Natural killer cell treated with Interleukin-12 subunit alpha and Interleukin-12 subunit beta and Interleukin-15 and Interleukin-18, amount 100 ng/mL, for 72 hours (primary cell): ENCODE results near the gene CDK2AP2. TPM values are rescaled to one million over a fixed set of nuclear protein-coding genes. Genes with fewer than 3 reads are reported as not detected.
A peak's percentile ranks its signal among the peaks of the same experiment; 100 is the strongest.
"Not testable (repeated sequence)": the region's sequence is repeated elsewhere in the genome, so short reads cannot be mapped to it uniquely, and the experiment has no call there.

ENCODE experiments used
- ATAC-seq, 2 donors: fragments of 150-1000 bp; cut with Tn5 transposase in 1 of 2; sonication (Bioruptor Pico), chemical (Tn5 transposase) in 1 of 2; 2 replicates each; pipeline ENCODE4 v1.10.0; 2021
- DNase-seq: peaks from one replicate; pipeline ENCODE4 v3.0.0; 2022; ENCODE audit warnings: low spot score
- H3K27ac Mint-ChIP-seq, 2 donors: 1 replicate in 1 of 2; 2 replicates in 1 of 2; pipeline ENCODE4 v1.8.0; 2022; ENCODE audit warnings: mixed read lengths in 2 of 2, mild to moderate bottlenecking in 1 of 2, moderate library complexity in 1 of 2
- H3K27me3 Mint-ChIP-seq, 2 donors: 1 replicate in 1 of 2; 2 replicates in 1 of 2; pipeline ENCODE4 v1.8.0; 2022; ENCODE audit warnings: mixed read lengths in 2 of 2
- H3K36me3 Mint-ChIP-seq: one replicate; pipeline ENCODE4 v1.8.0; 2022; ENCODE audit warnings: mixed read lengths
- H3K4me1 Mint-ChIP-seq, 2 donors: 1 replicate in 1 of 2; 2 replicates in 1 of 2; pipeline ENCODE4 v1.8.0; 2022; ENCODE audit warnings: low read depth in 2 of 2, mixed read lengths in 2 of 2, mild to moderate bottlenecking in 1 of 2
- H3K4me3 Mint-ChIP-seq: one replicate; pipeline ENCODE4 v1.8.0; 2022; ENCODE audit warnings: mixed read lengths
- H3K9me3 Mint-ChIP-seq: 2 replicates; pipeline ENCODE4 v1.8.0; 2022; ENCODE audit warnings: mixed read lengths
- total RNA-seq, 2 donors: library from RNA; stranded (reverse); gene quantifications; one replicate each; pipeline ENCODE4 v1.2.3, GENCODE V29; 2022

The CDK2AP2 gene
- total RNA-seq, 2 donors from 2014 or later = 92.6 to 103 TPM

DNA sequence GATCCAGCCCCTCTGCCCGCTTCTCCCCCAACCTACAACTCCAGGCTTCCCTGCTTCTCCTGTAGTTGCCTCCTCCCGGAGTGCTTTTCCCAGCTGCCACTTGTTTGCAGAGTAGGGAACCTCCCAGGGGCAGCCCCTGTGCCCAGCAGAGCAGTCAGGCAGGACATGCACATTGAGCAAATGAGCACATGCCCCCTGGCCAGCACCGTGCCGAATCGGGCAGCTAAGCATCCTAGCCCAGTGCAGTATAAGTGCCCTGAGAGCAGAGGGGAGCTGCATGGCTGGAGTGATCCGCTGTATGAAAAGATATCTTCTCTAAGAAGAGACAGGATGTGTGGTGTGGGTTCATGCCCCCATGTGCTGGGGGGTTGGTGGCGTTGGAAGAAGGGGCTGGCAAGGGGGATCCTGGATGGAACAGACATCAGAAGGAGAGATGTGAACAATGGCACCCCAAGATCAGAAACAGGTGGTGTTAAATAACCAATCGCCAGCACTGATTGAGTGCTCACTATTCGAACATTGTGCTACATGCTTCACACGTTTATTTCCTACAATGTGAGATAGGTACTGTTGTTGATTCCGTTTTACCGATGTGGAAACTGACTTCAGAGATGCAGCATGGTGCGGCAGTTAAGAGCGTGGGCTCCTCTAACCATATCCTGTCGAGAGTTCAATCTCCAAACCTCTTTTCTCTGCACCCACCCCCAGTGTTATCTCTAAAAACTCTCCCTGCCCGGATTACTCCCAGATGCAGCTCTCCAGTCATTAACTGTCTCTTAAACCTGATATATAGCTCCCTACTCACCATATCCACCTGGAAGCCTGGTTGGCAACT is 23.9 kb downstream of the CDK2AP2 start:
- Mint-ChIP-seq H3K9me3 (no peaks in the 10 kb centered on the region), H3K27me3 (no peaks in the 10 kb centered on the region), H3K4me3 (peak overlapping the region; percentile 96)

DNA sequence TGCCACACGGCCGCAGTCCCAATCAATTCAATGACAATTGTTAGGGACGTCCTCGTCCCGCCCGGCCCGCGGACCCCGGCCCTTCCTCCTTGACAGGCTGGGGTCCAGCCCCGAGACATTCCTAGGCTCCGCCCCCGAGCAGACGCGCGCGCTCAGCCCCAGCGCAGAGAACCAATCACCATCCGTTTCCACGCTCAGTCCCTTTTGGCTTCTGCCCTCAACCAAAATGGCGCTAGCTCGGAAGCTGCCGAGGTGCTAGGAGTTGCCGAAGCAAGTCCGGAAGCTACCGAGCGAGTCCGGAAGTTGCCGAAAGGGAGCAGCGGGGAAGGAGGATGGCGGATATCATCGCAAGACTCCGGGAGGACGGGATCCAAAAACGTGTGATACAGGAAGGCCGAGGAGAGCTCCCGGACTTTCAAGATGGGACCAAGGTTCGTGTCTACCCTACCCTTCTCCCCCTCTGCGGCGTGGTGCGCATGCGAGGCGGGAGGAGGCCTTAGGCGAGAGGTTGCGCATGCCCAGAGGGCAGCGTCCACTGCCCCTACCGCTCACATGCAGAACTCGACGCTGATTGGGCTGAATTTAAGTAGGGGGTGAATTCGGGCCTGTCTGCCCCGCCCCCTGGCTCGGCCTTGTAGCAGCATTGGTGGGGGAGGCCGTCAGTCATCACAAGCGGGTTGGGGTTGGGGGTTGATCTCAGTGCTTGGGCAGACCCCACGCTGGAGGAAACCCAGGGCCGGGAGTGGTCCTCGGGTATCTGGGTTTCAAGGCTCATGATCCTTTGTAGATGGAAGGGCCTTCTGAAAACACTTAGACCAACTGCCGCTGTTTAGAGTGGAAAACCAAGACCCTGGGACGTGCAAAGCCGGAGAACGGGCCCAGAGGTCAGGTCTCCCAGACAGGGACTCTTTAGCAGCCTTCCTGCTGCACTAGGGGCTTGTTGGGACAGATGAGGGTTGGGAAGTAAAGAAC is 24.8 kb downstream of the CDK2AP2 start, which contains the start of gene AIP:
AIP (plus strand) TSS at position 200 of the 972 bp plus-strand sequence; CDS start at position 333, 133 bp downstream.
- peaks cover 7% of the 10 kb centered on the region for H3K36me3 Mint-ChIP-seq

More for the DNA sequence above, 23.9 kb downstream of the CDK2AP2 start:
- DNase-seq (peak; percentile 58), ATAC-seq (peak in 1 of 2 donors; percentile 18)
- Mint-ChIP-seq H3K4me1 (peaks cover 57 to 58% of the 10 kb centered on the region in 2 donors), H3K36me3 (peaks cover 7% of the 10 kb centered on the region), H3K27ac (peak overlapping the region; percentile 94 to 96)

DNA sequence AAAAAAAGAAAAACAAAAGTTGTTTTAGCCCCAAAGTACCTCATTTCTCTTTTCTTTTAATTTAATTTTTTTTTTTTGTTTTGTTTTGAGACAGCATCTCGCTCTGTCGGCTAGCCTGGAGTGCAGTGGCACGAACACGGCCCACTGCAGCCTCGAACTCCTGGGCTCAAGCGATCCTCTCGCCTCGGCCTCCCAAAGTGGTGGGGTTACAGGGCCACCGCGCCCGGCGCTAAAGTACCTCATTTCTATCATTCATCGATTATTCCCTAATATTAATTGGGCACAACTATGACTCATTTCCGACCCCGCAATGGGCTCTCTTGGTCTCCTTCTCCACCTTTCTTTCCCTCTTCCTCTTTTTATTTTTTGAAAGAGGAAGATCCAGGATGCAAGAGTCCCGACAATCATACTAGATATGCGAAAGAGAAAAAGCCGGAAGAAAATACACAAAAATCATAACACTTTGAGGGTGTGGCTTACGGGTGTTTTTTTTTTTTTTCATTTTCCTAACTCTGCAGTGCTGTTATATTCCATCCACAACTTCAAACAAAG is 25.6 kb downstream of the CDK2AP2 start:
- no peaks in the 10 kb centered on the region for H3K9me3 Mint-ChIP-seq
- H3K4me1 Mint-ChIP-seq = peaks cover 42 to 45% of the 10 kb centered on the region in 2 donors
- H3K27me3 Mint-ChIP-seq = no peaks in the 10 kb centered on the region
- H3K4me3 Mint-ChIP-seq = peak overlapping the region; percentile 96
- peaks cover 1% of the 10 kb centered on the region for H3K36me3 Mint-ChIP-seq
- ATAC-seq (no peak), DNase-seq (peak; percentile 28)
- peak overlapping the region; percentile 94 to 96 for H3K27ac Mint-ChIP-seq

More for the DNA sequence above, 24.8 kb downstream of the CDK2AP2 start, which contains the start of gene AIP:
- ATAC-seq (peak; percentile 86 to 97), DNase-seq (peak; percentile 97)
- H3K4me3 Mint-ChIP-seq = peak within 1 kb of the TSS; percentile 96
- no peaks in the 10 kb centered on the region for H3K9me3 Mint-ChIP-seq
- peak within 1 kb of the TSS; percentile 94 to 96 for H3K27ac Mint-ChIP-seq
- H3K4me1 Mint-ChIP-seq = peaks cover 50 to 53% of the 10 kb centered on the region in 2 donors
- no peaks in the 10 kb centered on the region for H3K27me3 Mint-ChIP-seq

DNA sequence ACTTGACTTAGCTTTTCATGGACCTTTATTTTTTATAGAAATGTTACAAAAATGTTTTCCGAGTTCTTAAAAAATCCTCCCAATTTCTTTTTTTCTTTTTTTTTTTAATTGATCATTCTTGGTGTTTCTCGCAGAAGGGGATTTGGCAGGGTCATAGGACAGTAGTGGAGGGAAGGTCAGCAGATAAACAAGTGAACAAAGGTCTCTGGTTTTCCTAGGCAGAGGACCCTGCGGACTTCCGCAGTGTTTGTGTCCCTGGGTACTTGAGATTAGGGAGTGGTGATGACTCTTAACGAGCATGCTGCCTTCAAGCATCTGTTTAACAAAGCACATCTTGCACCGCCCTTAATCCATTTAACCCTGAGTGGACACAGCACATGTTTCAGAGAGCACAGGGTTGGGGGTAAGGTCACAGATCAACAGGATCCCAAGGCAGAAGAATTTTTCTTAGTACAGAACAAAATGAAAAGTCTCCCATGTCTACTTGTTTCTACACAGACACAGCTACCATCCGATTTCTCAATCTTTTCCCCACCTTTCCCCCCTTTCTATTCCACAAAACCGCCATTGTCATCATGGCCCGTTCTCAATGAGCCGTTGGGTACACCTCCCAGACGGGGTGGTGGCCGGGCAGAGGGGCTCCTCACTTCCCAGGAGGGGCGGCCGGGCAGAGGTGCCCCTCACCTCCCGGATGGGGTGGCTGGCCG is 30.5 kb downstream of the CDK2AP2 start:
- H3K27ac Mint-ChIP-seq, H3K4me3 Mint-ChIP-seq, H3K36me3 Mint-ChIP-seq, H3K4me1 Mint-ChIP-seq, DNase-seq, H3K27me3 Mint-ChIP-seq, H3K9me3 Mint-ChIP-seq, ATAC-seq: not testable (repeated sequence)

DNA sequence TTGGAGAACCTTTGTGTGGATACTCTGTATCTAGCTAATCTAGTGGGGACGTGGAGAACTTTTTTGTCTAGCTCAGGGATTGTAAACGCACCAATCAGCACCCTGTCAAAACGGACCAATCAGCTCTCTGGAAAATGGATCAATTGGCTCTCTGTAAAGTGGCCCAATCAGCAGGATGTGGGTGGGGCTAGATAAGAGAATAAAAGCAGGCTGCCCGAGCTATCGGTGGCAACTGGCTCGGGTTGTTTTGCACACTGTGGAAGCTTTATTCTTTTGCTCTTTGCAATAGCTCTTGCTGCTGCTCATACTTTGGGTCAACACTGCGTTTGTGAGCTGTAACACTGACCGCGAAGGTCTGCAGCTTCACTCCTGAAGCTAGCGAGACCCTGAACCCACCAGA is 31.3 kb downstream of the CDK2AP2 start:
- not testable (repeated sequence) for ATAC-seq, H3K4me1 Mint-ChIP-seq, H3K4me3 Mint-ChIP-seq, H3K36me3 Mint-ChIP-seq, H3K9me3 Mint-ChIP-seq, DNase-seq, H3K27me3 Mint-ChIP-seq, H3K27ac Mint-ChIP-seq

DNA sequence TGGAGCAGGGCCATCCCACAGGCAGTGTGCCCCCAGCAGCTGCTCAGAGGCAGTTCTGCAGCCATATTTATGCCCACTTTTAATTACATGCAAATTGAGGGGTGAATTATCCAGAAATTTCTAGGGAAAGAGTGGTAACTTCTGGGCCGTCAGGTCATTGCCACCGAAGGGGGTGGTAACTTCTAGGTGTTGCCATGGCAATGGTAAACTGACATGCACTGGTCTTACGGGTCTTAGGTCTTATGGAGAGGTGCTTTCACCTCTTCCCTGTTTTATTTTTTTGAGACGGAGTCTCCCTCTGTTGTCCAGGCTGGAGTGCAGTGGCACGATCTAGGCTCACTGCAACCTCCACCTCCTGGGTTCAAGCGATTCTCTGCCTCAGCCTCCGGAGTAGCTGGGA is 35.1 kb downstream of the CDK2AP2 start:
- H3K27me3 Mint-ChIP-seq = no peaks in the 10 kb centered on the region
- ATAC-seq (no peak), DNase-seq (no peak)
- H3K9me3 Mint-ChIP-seq = no peaks in the 10 kb centered on the region
- peaks cover 4 to 6% of the 10 kb centered on the region in 2 donors for H3K4me1 Mint-ChIP-seq
- H3K27ac Mint-ChIP-seq = no peak overlapping the region
- H3K4me3 Mint-ChIP-seq = no peak overlapping the region
- H3K36me3 Mint-ChIP-seq = no peaks in the 10 kb centered on the region

DNA sequence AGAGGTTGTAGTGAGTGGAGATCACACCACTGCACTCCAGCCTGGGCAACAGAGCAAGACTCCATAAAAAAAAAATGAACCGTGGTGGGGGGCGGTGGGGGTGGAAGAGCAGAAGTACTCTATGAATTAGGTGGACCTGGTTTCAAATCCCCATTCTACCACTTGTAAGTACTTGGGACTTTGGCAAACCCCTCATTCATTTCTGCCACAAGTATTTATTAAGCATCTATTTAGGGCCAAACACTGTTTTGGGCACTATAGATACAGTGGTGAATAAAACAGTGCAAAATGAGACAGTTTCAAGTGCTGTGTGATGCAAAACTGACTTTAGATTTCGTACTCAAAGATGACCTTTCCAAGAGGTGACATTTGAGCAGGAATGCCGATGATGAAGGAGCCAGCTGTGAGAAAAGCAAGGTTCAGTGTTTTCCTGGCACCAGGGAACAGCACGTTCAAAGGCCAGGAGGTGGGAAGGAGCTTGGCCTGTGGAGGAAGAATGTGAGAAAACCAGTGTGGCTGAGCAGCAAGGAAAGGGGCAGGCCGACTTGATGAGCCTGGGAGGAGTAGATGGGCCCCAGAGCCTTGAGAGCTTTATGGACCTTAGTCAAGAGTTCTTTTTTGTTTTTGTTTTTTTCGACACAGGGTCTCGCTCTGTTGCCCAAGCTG is 37.5 kb downstream of the CDK2AP2 start:
- no peak overlapping the region for H3K27ac Mint-ChIP-seq

DNA sequence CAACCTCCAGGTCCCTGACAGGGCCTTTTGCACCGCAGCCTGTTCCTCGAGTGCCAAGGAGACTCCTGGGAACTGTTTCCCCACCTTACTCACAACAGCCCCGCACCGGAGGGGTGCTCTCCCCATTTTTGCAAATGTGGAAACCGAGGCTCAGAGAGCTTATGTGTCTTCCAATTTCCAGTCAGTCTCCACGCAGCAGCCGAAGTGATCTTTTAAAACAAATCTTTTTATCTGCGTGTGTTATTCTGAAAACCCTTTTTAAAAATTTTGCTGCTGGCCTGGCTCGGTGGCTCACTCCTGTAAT is 38.5 kb downstream of the CDK2AP2 start:
- H3K27ac Mint-ChIP-seq = no peak overlapping the region

More for the DNA sequence above, 37.5 kb downstream of the CDK2AP2 start:
- Mint-ChIP-seq H3K4me1 (peaks cover 10 to 12% of the 10 kb centered on the region in 2 donors), H3K9me3 (no peaks in the 10 kb centered on the region), H3K27me3 (no peaks in the 10 kb centered on the region), H3K36me3 (no peaks in the 10 kb centered on the region), H3K4me3 (no peak overlapping the region)
- DNase-seq = no peak
- ATAC-seq = no peak

DNA sequence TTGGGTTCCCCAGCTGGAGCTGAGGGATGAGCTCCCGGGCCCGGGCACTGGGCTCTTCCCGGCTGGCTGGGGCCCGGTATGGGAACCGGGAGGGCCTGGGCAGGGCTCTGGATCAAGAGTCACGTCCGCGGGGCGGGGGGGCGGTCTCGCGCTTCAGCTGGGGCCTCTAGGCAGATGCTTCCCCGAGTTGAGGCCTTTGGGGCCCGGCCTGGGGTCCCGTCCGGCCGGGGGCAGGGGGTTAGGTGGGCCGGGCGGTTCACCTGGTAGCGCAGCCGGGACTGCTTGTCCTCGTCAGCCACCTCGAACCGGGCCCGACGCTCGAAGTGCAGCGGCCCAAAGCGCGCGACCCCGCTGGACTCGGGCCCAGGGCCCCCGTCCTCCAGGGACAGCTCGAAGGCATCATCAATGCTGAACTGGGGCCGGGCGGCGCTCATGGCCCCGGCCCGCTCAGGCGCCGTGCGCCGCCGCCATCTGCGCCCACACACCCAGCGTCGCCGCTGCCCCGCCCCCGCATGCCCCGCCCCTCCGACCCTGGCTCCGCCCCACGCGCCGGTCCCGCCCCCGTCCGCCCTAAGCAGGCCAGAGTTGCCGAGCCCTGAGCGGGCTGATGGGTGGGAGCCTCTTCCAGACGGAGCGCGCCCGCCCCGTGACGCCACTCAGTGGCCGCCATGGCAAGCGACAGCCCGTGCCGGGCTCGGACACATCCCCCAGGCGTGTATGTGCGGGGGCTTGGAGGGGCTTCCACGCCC is 39.0 kb downstream of the CDK2AP2 start, which contains the start of gene TMEM134:
TMEM134 (minus strand) TSS at position 493 of the 749 bp plus-strand sequence; CDS start at position 434, 59 bp downstream.
- Mint-ChIP-seq H3K4me3 (peak within 1 kb of the TSS; percentile 87), H3K36me3 (no peaks in the 10 kb centered on the region), H3K27ac (peak within 1 kb of the TSS; percentile 60 to 85), H3K27me3 (no peaks in the 10 kb centered on the region), H3K9me3 (no peaks in the 10 kb centered on the region), H3K4me1 (peaks cover 12 to 14% of the 10 kb centered on the region in 2 donors)
- DNase-seq (peak; percentile 96), ATAC-seq (peak; percentile 94)

More for the DNA sequence above, 38.5 kb downstream of the CDK2AP2 start:
- H3K36me3 Mint-ChIP-seq = no peaks in the 10 kb centered on the region
- H3K9me3 Mint-ChIP-seq = no peaks in the 10 kb centered on the region
- no peaks in the 10 kb centered on the region for H3K27me3 Mint-ChIP-seq
- ATAC-seq (no peak), DNase-seq (no peak)
- peaks cover 12 to 14% of the 10 kb centered on the region in 2 donors for H3K4me1 Mint-ChIP-seq
- H3K4me3 Mint-ChIP-seq = peak overlapping the region; percentile 87

DNA sequence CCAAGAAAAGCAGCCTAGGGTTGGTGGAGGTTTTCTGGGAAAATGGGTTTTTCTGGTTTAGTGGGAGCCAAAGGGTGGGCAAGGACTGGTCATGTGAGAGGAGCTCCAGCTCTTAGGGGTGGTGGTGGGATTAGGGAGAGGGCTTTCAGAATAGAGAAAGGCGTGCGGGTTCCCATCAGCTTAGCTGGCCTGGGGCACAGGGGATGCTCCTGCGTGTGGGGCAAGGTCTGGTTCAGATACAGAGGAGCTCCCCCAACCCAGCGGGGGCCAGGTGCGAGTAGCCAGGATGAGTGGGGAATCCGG is 39.6 kb downstream of the CDK2AP2 start:
- Mint-ChIP-seq H3K36me3 (no peaks in the 10 kb centered on the region), H3K27ac (peak overlapping the region; percentile 60 to 85), H3K27me3 (no peaks in the 10 kb centered on the region), H3K4me1 (peaks cover 12 to 14% of the 10 kb centered on the region in 2 donors), H3K4me3 (peak overlapping the region; percentile 87), H3K9me3 (no peaks in the 10 kb centered on the region)
- DNase-seq = no peak
- ATAC-seq = no peak

DNA sequence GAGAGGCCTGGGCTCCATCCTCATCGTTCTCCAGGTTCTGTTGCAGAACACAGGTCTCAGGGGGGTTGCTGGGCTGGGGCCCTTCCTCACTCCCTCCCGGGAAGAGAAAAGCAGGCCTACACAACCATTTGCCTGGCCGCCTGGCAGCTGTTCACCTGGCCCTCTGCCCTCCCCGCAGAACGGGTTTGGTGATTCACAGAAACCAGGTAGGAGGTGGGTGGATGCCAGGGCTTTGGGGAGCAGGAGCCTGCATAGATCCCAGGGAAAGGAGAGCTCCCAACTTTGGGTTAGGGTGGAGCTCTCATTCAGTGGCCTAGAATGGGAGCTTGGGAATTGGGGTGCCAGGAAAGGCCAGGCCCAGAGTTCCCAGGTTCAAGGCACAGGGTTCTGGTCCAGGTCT is 39.9 kb downstream of the CDK2AP2 start:
- peak overlapping the region; percentile 60 to 85 for H3K27ac Mint-ChIP-seq
- H3K4me3 Mint-ChIP-seq = peak overlapping the region; percentile 87
- H3K36me3 Mint-ChIP-seq = no peaks in the 10 kb centered on the region
- peaks cover 12 to 14% of the 10 kb centered on the region in 2 donors for H3K4me1 Mint-ChIP-seq
- no peaks in the 10 kb centered on the region for H3K27me3 Mint-ChIP-seq
- no peaks in the 10 kb centered on the region for H3K9me3 Mint-ChIP-seq
- ATAC-seq = no peak
- DNase-seq = no peak
